Urothelium cell line (cell line): ENCODE data around the gene GPR146.
"Not testable (repeated sequence)": the region's sequence is repeated elsewhere in the genome, so short reads cannot be mapped to it uniquely, and the experiment has no call there.

Source experiments
- DNase-seq: peaks from one replicate; pipeline ENCODE4 v3.0.0; 2011; ENCODE audit warnings: low spot score, mixed read lengths
- FAIRE-seq: peaks from 2 replicates; lab custom pipeline; 2011; peaks lifted over from hg19 to GRCh38; lab: Jason Lieb, UNC

The GPR146 gene, protein sequence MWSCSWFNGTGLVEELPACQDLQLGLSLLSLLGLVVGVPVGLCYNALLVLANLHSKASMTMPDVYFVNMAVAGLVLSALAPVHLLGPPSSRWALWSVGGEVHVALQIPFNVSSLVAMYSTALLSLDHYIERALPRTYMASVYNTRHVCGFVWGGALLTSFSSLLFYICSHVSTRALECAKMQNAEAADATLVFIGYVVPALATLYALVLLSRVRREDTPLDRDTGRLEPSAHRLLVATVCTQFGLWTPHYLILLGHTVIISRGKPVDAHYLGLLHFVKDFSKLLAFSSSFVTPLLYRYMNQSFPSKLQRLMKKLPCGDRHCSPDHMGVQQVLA

DNA sequence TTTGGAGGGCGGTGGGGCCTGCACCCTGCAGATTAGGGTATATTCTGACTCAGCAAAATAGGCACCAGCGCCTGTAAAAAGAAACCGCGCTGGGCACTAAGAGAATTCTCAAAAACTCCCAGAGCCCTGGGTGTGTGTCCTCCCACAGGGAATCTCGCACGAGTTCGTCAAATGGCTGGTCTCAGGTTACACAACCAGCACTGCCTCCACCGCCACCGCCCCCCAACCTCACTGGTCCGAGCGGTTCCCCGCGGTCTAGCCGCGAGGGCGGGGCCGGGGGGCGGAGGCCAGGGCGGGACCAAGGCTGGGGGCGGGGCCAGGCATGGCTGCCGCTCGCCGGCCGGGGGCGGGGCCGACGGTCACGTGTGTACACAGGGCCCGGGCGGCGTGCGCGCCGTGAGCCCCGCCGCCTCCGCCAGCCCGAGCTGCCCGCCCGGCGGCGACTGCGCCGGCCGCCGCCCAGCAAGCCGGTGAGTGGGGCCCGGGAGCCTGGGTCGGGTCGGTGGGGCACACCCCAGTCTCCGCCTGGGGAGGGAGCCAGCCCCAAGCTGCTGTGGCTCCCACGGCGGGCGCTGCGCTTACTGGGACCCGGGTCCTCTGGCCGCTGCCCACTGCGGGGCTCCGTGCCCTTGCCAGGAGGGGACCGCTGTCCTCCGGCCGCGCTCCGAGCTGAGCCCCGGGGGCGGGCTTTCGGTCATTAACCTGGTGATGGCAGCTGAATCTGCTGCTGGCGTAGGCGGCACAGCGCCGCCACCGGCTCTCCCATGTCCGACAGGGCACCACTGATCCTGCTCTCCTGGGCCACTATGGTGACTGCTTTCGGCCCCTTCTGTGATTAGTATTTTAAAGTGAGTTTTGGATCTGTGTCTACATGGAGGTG is at the start of gene GPR146:
Gene GPR146 (plus strand): TSS at position 358 of the 880 bp plus-strand sequence. CDS start 12,970 bp downstream, outside the sequence.
- FAIRE-seq (peak; percentile 99), DNase-seq (peak; percentile 100)

DNA sequence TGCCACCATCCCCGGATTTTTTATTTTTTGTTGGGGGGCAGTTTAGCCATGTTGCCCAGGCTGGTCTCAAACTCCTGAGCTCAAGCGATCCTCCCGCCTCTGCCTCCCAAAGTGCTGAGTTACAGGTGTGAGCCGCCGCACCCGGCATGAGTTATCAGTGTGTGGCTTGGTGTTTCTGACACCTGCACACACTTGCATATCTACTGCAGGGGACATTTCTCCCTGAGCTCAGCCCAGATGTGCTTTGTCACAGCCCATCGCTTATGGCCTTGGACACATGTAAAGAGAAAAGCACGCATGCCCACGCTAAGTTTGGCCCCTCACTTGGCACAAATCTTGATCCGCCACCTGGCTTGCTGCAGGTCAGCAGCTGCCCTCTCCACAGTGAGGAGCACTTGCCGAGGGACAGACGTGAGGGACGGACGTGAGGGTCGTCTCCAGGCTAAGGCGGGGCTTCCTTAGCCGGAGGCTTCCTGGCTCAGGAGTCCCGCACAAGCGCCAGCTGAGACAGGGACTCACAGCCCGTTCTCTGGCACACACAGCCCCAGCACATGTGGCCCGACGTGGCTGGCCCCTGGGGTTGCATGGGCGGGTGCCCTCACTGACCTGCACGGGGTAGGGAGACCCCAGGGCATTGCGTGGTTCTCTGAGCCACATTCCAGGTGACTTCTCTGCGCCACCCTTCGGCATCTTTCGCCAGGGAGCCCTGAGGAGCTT is 49.6 kb upstream of the GPR146 start:
- no peak for DNase-seq
- peak; percentile 93 for FAIRE-seq

DNA sequence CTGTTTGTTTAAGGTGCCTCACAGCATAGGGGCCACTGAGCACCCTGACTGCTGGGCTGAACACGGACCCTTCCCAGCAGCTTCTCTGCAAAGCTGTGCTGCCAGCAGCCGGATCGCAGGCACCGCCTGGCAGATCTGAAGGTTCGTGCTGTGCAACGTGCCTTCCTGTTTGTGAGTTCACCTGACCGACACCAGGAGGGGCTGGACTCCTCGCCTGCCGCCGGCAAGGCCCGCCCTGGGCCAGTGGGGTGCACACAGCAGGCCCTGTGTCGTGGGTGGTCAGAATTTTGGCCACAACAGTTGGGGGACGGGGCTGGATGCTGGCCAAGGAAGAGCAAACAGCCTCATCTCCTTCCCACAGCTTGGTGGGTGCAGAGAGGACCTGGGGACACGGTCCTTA is 48.8 kb upstream of the GPR146 start:
- FAIRE-seq (peak; percentile 90), DNase-seq (no peak)

DNA sequence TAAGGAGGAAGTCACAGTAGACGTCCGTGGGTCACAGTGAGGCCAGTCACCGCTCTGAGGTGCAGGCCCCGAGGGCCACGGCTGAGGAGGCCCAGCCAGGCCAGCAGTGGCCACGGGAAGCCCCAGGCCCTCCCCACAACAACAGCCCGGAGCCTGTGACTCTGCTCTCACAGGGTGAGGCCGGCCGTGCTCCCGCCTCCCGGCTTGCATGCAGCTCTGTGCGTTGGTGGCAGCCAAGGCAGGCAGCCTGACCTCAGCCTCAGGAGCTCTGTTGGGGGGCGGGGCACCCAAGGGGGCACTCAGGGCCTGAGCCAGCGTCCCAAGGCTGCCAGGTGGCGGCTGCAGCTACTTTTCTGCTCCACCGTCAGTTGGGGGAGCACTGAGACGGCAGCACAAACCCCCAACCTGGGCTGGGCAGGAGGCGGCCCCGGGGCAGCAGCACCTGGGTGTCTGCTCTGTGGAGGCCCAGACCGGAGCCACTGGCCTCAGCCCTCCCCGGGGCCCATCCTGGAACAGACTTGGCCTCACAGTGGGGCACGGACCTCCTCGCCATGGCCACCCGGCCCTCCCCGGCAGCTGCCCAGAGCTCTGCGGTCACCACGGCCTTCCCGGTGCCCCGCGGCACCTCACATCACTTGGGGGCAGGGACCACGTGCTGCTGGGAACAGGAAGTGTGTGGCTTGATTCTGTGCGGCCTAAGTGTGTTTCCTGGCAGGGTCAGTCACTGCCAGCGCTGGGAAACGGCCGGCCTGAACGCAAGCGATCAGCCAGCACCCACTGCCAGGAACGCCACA is 48.1 kb upstream of the GPR146 start:
- DNase-seq: no peak
- FAIRE-seq: peak; percentile 48

DNA sequence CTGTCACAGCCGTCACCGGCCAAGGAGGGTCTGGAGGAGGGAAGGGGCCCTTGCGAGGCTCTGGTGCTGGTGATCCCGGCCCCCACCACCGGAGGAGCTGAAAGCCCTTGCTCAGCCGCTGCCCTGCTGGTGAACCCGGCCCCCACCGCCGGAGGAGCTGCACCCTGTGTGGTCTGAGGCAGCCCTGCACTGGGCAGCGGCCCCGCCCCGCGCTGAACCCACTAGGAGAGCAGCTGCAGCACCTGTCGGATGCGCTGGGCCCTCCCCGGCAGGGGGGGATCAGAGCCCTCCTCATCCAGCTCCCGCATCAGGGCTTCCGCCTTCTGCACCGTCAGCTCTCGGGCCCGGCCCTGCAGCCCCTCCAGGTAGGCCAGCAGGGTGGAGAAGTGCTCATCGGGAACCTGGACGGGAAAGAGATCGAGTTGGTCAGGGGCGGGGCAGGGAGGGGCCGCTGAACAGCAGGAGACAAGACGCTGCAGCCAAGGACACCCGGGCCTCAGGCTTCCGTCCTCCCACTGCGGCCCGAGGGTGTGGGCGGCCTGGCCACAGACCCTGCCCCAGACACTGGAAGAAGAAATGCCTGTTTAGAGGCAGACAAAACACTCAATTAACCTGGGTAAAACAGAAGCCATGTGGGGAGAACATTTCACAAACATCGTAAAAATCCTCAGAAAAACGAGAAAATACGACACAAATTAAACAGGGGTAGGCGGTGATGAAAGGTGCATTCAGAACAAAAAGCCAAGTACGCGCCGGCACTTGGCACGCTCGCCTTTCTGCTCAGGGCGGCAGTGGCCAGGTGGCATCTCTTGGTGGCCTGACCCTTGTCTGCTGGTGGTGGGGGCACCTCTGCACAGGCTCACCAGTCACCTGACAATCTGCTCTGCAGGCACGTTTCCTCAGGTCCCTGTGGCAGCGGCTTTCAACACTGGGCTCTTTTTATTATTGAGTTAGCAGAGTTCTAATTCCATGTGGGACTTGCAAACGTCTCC is 46.6 kb upstream of the GPR146 start:
- DNase-seq: no peak
- peak; percentile 74 for FAIRE-seq

DNA sequence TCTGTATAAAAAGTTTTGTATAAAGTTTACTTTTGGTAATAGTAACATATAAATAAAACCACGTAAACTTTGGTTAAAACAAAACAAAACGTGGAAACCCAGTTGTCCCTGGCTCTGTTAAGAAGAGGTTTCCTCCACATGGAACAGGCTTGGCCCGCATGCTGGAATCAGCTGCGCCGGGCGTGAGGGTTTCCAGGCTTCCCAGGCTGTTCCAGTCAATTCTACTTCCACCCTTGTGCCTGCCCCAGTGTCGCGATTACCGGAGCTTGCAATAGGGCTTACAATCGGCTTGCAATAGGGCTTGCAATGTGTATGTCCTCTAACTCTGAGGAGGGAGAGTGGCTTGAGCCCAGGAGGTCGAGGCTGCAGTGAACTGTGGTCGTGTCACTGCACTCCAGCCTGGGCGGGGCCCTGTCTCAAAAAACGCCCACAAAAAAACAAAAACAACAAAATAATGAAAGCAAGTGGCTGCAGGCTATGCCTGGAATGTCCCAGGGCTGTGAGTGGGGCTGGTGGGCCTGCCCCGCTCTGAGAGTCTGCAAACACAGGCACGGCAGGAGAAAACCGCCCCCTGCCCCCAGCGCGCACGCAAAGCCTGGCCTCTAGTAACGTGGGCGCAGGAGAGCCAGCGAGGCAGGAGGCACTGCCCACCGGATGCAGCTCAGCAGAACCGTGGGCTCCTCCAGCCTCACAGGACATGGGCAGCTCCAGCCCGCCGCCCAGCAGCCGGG is 45.0 kb upstream of the GPR146 start:
- DNase-seq (no peak), FAIRE-seq (no peak)

DNA sequence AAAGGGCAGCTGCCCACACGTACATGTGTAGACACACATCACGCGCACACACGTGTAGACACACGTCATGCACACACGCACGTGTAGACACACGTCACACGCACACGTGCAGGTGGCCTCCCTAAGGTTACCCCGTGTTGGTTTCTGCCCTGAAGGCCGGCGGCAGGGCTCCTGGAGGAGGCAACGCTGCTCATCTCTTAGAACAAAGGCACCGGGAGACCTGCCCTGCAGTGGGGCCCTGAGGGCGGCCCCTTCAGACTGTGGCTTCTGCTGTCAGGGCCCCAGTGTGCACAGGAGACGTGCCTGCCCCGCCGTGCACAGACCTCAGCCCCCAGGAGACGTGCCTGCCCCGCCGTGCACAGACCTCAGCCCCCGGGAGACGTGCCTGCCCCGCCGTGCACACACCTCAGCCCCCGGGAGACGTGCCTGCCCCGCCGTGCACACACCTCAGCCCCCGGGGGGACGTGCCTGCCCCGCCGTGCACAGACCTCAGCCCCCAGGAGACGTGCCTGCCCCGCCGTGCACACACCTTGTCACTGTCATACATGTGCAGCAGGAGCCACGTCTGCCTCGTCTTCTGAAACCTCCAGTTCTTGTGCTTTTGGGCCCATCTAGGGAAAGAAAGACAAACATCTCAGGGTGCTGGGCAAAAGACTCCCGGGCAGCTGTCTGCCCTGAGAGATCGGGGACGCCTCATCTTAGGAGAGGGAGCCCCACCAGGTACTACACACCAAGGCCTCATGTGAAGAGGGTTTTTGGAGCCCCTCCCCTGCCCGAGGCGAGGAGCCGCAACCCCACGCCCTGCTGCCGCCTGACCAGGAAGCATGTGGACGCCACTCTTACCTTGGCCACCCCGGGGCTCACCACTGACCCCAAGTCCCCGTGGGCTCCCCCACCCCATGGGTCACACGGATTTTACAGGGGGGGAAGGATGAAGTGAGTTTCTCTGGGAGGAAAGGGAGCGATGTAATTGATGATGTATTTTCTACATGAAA is 44.1 kb upstream of the GPR146 start:
- peak; percentile 99 for FAIRE-seq
- no peak for DNase-seq

DNA sequence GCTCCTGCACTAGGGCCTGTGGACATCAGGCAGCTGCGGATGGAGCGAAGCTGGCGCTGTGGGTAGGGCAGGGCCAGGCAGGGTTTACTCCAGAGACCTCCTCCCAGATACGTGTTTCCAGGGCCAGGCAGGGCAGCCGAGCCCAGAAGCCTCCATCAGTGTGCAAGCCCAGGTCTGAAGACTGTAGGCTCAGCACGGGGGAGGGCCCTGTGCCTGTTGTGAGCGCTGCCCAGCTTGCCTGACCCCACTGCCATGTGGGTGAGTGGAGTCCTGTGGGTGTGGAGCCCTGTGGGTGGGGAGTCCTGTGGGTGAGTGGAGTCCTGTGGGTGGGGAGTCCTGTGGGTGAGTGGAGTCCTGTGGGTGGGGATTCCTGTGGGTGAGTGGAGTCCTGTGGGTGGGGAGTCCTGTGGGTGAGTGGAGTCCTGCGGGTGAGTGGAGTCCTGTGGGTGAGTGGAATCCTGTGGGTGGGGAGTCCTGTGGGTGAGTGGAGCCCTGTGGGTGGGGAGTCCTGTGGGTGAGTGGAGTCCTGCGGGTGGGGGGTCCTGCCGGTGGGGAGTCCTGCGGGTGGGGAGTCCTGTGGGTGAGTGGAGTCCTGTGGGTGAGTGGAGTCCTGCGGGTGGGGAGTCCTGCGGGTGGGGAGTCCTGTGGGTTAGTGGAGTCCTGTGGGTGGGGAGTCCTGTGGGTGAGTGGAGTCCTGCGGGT is 43.1 kb upstream of the GPR146 start:
- not testable (repeated sequence) for DNase-seq
- peak; percentile 20 for FAIRE-seq

DNA sequence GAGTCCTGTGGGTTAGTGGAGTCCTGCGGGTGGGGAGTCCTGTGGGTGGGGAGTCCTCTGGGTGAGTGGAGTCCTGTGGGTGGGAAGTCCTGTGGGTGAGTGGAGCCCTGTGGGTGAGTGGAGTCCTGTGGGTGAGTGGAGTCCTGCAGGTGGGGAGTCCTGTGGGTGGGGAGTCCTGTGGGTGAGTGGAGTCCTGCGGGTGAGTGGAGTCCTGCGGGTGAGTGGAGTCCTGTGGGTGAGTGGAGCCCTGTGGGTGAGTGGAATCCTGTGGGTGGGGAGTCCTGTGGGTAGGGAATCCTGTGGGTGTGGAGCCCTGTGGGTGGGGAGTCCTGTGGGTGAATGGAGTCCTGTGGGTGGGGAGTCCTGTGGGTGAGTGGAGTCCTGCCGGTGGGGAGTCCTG is 42.3 kb upstream of the GPR146 start:
- not testable (repeated sequence) for DNase-seq, FAIRE-seq

DNA sequence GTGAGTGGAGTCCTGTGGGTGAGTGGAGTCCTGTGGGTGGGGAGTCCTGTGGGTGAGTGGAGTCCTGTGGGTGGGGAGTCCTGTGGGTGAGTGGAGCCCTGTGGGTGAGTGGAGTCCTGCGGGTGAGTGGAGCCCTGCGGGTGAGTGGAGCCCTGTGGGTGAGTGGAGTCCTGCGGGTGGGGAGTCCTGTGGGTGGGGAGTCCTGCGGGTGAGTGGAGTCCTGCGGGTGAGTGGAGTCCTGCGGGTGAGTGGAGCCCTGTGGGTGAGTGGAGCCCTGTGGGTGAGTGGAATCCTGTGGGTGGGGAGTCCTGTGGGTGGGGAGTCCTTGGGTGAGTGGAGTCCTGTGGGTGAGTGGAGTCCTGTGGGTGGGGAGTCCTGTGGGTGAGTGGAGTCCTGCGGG is 41.9 kb upstream of the GPR146 start:
- not testable (repeated sequence) for DNase-seq
- peak; percentile 52 for FAIRE-seq

DNA sequence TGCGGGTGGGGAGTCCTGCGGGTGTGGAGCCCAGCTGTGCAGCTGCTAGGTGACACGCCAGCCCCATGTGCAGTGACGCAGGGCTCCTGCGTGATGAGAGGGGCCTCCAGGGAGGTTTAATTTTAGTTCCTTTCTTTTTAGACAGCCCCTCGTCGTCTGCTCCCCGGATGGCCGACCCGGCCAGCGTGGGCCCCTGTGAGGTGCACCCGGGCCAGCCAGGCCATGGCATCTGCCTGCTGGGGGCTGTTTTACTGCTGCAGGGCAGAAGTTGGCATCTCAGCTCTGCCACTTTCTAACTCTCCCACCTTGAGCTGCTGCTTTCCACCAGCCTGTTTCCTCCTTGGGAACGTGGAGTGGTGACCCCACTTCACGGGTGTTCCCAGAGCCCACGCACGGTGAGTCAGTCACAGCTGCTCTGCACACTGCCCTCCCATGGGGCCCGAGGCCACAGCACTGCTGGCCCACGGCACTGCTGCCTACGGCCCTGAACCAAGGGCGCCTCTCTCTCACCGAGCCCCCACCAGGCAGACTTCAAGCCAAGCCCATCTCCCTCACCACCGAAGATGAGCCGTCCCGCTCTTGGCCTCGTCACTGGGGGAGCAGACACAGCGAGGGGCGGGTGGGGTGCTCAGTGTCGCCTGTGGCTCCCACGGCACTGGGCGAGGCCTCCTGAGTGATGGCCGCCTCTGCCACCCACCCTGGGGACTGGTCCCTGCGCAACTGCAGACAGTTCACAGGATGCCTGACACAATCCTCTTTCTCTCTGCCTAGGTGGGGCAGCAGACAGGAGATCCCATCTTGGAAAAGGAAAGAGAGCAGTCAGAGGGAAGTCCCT is 40.1 kb upstream of the GPR146 start:
- DNase-seq (no peak), FAIRE-seq (peak; percentile 66)

DNA sequence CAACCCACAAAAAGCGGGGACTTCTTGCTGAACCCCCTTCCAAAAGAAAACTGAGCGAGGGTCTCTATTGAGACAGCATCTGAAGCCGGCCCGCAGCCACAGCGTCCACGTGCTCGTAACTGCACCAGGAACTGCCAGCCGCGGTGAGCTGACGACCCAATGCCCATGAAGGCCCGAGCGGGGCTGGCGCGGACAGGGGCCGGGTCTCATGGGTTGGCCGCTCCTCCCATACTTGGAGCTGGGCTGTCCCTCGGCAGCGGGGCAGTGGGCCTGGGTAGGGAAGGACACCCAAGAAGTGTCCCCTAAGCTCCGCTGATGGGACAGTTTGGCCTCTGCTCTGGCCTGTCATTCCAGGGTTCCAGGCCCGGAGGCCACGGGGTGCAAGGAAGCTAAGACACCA is 39.0 kb upstream of the GPR146 start:
- DNase-seq (no peak), FAIRE-seq (peak; percentile 23)

DNA sequence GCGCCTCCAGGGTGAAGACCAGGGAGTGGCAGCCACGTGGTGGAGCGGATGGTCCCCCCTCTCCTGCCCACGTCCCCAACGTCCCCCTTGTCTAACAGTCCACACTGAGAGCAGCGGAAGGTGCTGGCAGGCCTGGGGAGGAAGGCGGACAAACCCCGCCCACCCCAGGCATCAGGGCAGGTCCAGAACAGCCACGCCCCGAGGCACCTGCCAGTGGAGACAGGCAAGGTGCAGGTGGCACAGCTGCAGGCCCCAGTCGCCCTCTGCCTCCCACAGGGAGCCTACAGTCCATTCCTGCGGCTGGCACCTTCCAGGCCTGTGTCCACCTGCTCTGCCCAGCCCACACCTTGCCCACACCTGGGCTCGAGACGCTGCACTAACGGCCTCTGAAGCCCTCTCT is 36.4 kb upstream of the GPR146 start:
- DNase-seq (no peak), FAIRE-seq (peak; percentile 63)

DNA sequence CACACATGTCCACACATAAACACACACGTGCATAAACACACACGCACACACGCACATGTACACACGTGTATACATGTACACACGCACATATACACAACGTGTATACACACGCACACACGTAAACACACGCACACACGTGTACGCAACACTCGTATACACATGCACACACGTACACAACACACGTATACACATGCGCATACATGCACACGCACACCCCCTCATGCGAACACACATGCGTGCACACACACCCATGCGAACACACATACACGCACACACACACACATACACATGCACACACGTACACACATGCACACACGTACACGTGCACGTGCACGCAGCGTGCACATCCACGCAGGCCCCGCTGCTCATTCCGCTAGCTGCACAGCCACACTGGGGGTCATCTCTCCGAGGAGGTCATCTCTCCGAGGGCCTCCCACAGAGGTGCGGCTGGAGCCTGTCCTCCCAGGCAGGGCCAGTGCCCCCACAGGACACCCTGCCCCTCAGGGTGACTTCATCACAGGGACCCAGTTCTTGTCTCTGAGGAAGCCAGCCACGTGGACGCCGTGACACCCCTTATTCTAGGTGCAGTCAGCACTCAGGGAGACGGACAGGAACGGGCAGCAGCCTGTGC is 35.5 kb upstream of the GPR146 start:
- FAIRE-seq (peak; percentile 100), DNase-seq (no peak)

DNA sequence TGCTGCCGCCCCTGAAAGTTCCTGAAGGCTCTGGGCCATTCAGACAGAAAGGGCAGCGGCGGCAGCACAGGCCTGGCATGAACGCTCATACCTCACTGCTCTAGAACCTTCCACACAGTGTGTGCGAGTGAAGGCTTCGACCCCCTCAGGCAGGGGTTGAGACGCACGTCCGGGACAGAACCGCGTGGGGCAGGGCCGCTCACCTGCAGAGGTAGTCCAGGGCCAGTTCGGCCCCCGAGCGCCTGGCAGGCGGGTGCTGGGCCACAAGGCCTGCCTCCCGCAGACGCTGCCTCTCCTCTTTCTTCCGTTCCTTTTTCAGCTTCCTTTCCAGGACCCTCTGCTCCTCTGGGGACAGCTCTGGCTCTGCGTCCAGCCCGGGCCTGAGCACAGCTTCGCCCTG is 34.6 kb upstream of the GPR146 start:
- no peak for DNase-seq
- FAIRE-seq: no peak
